ENCODE measurements around the gene DOCK2.

DOCK2 gene

GRCh38 chr5:169874621-169875020 lies 237.5 kb downstream of the DOCK2 start:
- DNase-seq = no peak

- peak in 1 of 2 donors; percentile 45 for DNase-seq
These were observed 238.1 kb downstream of the DOCK2 start for GRCh38 chr5:169875091-169875728.

DNA sequence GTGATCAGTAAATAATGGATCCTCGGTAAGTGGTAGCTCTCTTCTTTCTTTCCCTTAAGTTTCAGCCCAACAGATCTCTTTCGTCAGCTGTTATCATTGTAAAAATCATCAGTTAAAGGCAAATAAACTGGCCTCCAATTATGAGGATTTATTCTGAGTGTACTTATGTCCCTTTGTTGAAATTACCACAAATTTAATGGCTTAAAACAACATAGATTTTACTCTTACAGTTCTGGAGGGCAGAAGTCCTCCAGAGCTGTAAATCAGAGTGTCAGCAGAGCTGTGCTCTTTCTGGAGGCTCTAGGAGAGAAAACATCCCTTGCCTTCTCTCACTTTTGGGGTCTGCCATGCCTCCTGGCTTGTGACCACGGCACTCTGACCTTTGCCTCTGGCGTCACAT lies 238.7 kb downstream of the DOCK2 start:
- DNase-seq = no peak

- DNase-seq = no peak
These were observed 239.3 kb downstream of the DOCK2 start for GRCh38 chr5:169876386-169876785.

- DNase-seq = no peak
These were observed 243.1 kb downstream of the DOCK2 start for GRCh38 chr5:169880012-169880663.

DNA sequence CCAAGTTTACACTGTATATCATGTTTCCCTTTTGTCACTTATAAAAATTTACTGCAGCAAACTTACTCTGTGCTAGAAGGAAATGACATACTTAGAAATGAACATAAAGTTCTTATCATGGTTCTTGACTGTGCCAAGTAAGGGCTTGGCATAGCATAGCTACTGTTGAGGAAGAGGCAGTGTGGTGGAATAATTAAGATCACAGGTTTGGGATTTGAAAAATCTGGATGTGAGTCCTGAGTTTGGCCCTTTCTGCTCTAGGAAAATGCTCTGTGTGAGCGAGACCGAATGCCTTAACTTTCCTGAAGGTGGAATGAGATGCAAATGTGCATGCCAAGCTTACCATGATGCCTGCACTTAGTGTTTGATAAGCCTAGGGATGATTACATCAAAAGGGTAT lies 243.7 kb downstream of the DOCK2 start:
- DNase-seq = no peak

GRCh38 chr5:169881702-169882303 lies 244.7 kb downstream of the DOCK2 start:
- DNase-seq = no peak

DNA sequence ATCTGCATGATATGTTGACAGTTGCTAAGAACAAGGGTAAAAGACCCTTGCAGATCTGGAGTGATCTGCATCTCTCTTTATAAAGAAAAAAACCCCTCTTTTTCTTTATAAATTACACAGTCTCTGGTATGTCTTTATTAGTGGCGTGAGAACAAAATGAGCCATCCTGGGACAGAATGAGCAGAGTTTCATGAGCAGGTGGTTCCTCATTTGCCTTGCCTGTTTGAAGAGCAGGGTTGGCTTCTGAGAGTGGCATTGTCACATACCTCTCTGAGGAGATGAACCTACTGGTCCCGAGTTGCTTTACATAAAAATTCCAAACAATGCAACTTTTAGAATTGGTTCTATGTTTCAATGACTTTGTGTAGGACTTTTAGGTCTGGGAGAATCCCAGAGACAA lies 249.0 kb downstream of the DOCK2 start:
- no peak for DNase-seq

DNA sequence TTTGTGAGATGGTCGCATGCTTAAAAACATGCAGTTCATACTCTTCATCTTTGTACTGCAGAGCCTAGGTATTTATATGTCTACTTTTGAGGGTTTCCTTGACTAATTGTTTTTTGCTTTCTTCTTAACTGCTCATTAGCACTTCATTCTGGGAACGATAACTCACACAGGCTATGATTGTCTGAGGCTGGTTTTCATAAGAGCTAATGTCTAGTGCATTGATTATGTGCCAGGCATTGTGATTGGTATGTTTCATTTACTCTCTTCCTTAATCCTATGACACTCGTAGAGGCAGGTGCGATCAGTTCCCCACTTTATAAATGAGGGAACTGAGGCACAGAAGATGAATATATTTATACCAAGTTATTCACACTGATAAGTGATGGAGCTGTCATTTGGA lies 249.6 kb downstream of the DOCK2 start:
- no peak for DNase-seq

- no peak for DNase-seq
These were observed 252.5 kb downstream of the DOCK2 start for GRCh38 chr5:169889572-169889971.

GRCh38 chr5:169893010-169893409 lies 255.9 kb downstream of the DOCK2 start:
- no peak for DNase-seq

DNA sequence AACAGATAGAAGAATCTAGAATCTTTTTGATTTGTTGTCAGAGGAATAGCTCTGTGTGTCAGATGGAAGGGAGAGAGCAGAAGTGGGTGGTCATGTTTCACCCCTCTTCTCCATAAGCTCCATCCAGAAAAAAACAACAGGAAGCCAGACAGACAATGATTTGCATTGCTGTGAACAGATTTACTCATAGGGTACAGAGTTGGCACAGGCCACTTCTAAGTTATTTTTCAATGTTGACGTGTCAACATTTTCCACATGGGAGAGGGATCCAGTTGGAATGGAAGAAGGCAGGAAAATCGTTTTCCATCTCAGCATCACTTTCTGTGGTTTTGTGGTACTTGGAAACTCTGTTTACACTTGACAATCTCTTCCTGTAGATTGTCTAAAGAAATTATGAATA lies 256.5 kb downstream of the DOCK2 start:
- no peak for DNase-seq

GRCh38 chr5:169895926-169896325 lies 258.9 kb downstream of the DOCK2 start:
- DNase-seq = no peak

- no peak for DNase-seq
These were observed 260.4 kb downstream of the DOCK2 start for GRCh38 chr5:169897481-169897880.

DNA sequence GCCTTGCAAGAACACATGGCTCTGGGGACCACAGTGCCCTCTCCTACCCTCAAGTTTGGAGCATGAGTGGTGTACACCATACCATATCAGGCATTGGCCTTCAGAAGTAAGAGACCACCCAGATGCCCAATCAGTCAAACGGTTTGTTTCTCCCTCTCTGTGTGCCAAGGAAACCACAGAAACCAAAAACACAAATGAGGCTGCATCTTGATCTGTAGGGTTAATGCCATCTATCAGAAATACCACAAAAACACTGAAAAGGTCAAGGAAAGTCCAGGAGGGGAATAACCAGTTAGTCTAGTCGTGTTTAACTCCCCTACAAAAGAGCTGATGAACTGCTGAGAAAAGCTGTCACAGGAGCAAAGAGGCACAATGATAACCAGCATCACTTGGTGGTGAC lies 264.8 kb downstream of the DOCK2 start:
- no peak for DNase-seq

- no peak for DNase-seq
These were observed 267.0 kb downstream of the DOCK2 start for GRCh38 chr5:169904059-169904458.

- no peak for DNase-seq
These were observed 267.4 kb downstream of the DOCK2 start for GRCh38 chr5:169904508-169904907.

DNA sequence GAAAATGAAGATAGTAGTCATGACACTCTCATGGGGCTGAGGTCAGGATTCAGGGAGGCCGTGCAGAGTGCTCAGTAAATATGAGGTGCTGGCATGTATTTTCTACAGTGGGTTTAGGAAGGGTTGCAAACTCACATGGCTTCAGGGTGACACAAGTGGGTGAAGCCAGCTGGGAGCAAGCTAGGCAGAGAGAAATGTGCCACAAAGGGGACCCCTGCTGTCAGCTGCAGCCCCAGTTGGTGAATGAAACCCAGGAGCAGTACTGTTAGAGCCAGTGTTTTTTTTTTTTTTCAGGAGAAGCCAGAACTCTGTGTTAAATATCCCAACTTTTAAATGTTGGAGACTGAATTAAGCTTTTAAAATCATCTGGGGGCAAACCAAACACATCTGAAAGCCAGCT lies 267.9 kb downstream of the DOCK2 start:
- no peak for DNase-seq

- DNase-seq = no peak
These were observed 269.9 kb downstream of the DOCK2 start for GRCh38 chr5:169906745-169907649.

GRCh38 chr5:169908864-169909263 lies 271.8 kb downstream of the DOCK2 start:
- DNase-seq = no peak

GRCh38 chr5:169909945-169910344 lies 272.9 kb downstream of the DOCK2 start:
- DNase-seq = no peak

- DNase-seq = no peak
These were observed 273.3 kb downstream of the DOCK2 start for GRCh38 chr5:169910393-169910792.

- DNase-seq = no peak
These were observed 274.6 kb downstream of the DOCK2 start for GRCh38 chr5:169911448-169912212.
